ENCODE data around the gene ASB6. TPM values are rescaled to one million over a fixed set of nuclear protein-coding genes. Genes with fewer than 3 reads are reported as not detected.
"Not testable (repeated sequence)": the region's sequence is repeated elsewhere in the genome, so short reads cannot be mapped to it uniquely, and the experiment has no call there.

ASB6 gene
- total RNA-seq, 1 donor from 2014 or later, result 18.1 TPM

DNA sequence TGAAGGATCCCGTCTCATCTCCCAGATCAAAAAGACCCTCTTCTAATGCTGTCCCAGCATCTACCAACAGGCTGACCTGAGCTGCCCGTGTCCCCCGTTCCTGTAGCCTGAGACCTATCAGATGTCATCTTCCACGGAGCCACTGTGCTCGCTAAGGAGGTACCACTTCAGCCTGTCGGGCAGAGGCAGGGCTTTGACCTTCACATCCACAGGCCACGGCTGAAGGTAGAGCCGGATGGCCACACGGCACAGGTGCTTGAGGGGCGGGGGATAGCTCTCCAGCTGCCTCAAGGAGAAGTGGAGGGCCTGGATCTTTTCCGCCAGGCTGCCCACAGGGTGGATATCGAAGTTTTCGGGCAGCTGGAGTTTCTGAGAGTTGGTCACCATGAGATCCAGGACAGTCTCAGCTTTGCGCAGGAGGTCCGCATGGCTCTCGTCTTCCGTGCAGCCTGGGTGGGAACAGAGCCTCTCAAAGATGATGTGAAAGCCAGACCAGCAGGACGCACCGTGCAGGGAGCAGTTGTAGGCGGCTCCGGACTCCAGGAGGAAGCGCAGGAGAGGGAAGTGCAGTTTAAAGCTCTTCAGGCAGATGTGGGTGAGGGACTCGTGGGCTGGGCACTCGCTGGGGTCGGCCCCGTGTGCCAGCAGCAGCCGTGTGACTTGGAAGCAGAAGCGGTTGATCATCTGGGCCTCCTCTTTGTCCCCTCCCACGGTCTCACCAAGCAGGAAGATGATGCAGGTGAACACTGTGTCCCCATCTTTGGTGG is 4.1 kb downstream of the ASB6 start:
- no peaks in the 10 kb centered on the region for H3K9me3 Mint-ChIP-seq (ENCODE audit: unreplicated experiment)
- no peak for DNase-seq (ENCODE audit: extremely low spot score, unreplicated experiment)
- peak overlapping the region; percentile 4 for H3K4me3 Mint-ChIP-seq (ENCODE audit: unreplicated experiment)
- peaks cover 22% of the 10 kb centered on the region for H3K36me3 Mint-ChIP-seq (ENCODE audit: unreplicated experiment)
- H3K27ac Mint-ChIP-seq (ENCODE audit: unreplicated experiment), result no peak overlapping the region
- H3K27me3 Mint-ChIP-seq (ENCODE audit: unreplicated experiment), result no peaks in the 10 kb centered on the region
- TF ChIP-seq, protein P1, sequence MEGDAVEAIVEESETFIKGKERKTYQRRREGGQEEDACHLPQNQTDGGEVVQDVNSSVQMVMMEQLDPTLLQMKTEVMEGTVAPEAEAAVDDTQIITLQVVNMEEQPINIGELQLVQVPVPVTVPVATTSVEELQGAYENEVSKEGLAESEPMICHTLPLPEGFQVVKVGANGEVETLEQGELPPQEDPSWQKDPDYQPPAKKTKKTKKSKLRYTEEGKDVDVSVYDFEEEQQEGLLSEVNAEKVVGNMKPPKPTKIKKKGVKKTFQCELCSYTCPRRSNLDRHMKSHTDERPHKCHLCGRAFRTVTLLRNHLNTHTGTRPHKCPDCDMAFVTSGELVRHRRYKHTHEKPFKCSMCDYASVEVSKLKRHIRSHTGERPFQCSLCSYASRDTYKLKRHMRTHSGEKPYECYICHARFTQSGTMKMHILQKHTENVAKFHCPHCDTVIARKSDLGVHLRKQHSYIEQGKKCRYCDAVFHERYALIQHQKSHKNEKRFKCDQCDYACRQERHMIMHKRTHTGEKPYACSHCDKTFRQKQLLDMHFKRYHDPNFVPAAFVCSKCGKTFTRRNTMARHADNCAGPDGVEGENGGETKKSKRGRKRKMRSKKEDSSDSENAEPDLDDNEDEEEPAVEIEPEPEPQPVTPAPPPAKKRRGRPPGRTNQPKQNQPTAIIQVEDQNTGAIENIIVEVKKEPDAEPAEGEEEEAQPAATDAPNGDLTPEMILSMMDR (IDR thresholded peaks at IDR 0.05), result no peak
- H3K4me1 Mint-ChIP-seq (ENCODE audit: unreplicated experiment), result peaks cover 21% of the 10 kb centered on the region

DNA sequence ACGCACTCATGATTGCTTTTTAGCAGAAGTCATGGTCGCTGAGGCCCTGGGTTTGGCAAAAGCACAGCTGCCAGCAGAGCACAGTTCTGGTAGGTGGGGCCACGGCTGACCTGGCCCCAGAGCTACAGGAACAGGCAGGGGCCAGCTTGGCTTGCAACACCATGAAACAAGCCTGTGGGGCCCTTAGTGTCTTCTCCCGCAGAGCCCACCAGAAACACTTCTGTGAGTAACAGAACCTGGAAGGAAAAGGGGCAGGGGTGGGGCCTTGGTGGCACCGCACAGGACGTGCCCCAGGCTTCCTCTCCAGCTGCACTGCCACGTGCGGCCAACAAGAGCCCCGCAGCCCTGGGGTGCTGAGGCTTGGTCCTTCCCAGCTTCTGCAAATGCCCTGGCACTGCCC is 4.8 kb downstream of the ASB6 start:
- Mint-ChIP-seq H3K4me3 (ENCODE audit: unreplicated experiment) (no peak overlapping the region), H3K9me3 (ENCODE audit: unreplicated experiment) (no peaks in the 10 kb centered on the region), H3K27ac (ENCODE audit: unreplicated experiment) (no peak overlapping the region), H3K4me1 (ENCODE audit: unreplicated experiment) (peaks cover 24% of the 10 kb centered on the region), H3K36me3 (ENCODE audit: unreplicated experiment) (peaks cover 24% of the 10 kb centered on the region), H3K27me3 (ENCODE audit: unreplicated experiment) (no peaks in the 10 kb centered on the region)
- TF ChIP-seq, protein P1 (IDR thresholded peaks at IDR 0.05), result no peak
- no peak for DNase-seq (ENCODE audit: extremely low spot score, unreplicated experiment)

DNA sequence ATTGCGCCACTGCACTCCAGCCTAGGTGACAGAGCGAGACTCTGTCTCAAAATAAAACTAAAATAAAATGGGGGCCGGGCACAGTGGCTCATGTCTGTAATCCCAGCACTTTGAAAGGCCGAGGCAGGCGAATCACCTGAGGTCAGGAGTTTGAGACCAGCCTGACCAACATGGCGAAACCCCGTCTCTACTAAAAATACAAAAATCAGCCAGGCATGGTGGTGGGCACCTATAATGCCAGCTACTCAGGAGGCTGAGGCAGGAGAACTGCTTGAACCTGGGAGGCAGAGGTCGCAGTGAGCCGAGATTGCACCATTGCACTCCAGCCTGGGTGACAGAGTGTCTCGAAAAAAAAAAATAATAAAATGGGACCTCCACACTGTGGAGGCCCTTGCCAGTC is 5.6 kb downstream of the ASB6 start:
- Mint-ChIP-seq H3K36me3 (ENCODE audit: unreplicated experiment) (peaks cover 24% of the 10 kb centered on the region), H3K4me1 (ENCODE audit: unreplicated experiment) (peaks cover 30% of the 10 kb centered on the region)
- DNase-seq (ENCODE audit: extremely low spot score, unreplicated experiment); H3K27me3 Mint-ChIP-seq (ENCODE audit: unreplicated experiment); H3K27ac Mint-ChIP-seq (ENCODE audit: unreplicated experiment); H3K9me3 Mint-ChIP-seq (ENCODE audit: unreplicated experiment); H3K4me3 Mint-ChIP-seq (ENCODE audit: unreplicated experiment): not testable (repeated sequence)

DNA sequence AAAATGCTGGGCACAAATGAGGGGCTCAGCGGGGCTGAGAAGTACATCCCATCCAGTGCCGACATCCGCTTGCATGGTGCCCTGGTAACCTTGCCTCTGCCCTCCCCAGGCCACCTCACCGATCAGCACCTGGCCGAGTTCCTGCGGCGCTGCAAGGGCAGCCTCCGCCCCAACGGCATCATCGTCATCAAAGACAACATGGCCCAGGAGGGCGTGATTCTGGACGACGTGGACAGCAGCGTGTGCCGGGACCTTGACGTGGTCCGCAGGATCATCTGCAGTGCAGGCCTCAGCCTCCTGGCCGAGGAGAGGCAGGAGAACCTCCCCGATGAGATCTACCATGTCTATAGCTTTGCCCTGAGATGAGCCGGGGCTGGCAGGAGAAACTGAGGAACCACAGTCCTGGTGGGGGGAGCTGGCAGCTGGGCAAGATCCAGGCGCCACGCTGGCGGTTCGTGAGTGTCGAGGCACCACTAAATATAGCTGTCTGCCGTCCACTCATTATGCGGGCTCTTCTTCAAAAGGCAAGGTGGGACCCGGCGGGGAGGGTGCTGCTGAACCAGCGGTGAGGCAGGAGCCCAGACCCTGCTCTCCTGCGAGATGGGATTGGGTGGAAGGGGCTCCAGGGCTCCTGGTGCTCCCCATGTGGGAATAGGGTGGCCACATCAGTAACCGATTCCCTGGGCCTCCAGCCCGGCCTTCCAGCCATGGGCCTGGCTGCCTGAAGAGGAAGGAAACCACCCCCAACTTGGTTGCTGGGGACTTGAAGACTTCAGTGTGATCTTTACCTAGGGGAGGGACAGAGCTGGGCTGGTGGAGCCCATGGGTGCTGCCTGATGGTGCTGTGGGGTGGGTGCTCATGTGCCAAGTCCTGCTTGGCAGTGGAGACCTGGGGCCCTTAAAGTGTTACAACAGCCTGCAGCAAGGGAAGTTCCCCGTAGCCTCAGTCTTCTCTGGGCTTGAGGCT is 6.6 kb downstream of the ASB6 start:
- no peak for DNase-seq (ENCODE audit: extremely low spot score, unreplicated experiment)
- Mint-ChIP-seq H3K4me3 (ENCODE audit: unreplicated experiment) (no peak overlapping the region), H3K27ac (ENCODE audit: unreplicated experiment) (no peak overlapping the region), H3K36me3 (ENCODE audit: unreplicated experiment) (peaks cover 24% of the 10 kb centered on the region), H3K9me3 (ENCODE audit: unreplicated experiment) (no peaks in the 10 kb centered on the region), H3K4me1 (ENCODE audit: unreplicated experiment) (peaks cover 29% of the 10 kb centered on the region), H3K27me3 (ENCODE audit: unreplicated experiment) (no peaks in the 10 kb centered on the region)
- TF ChIP-seq, protein P1 (IDR thresholded peaks at IDR 0.05), result no peak

DNA sequence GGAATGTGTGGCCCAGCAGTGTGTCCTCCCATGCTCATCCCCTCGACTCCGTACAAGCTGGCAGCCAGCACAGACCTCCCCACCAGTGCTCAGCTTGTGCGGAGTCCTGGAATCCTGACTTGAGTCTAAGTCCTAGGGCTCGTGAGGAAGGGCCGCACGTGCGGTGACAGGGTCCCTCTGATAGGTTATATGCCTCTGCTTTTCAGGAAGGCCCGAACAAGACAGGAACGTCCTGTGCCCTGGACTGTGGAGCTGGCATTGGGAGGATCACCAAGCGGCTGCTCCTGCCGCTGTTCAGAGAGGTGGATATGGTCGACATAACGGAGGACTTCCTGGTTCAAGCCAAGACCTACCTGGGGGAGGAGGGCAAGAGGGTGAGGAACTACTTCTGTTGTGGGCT is 8.1 kb downstream of the ASB6 start:
- H3K36me3 Mint-ChIP-seq (ENCODE audit: unreplicated experiment), result peaks cover 27% of the 10 kb centered on the region
- no peak for DNase-seq (ENCODE audit: extremely low spot score, unreplicated experiment)
- no peak overlapping the region for H3K4me3 Mint-ChIP-seq (ENCODE audit: unreplicated experiment)
- peaks cover 35% of the 10 kb centered on the region for H3K4me1 Mint-ChIP-seq (ENCODE audit: unreplicated experiment)
- no peaks in the 10 kb centered on the region for H3K27me3 Mint-ChIP-seq (ENCODE audit: unreplicated experiment)
- H3K27ac Mint-ChIP-seq (ENCODE audit: unreplicated experiment), result no peak overlapping the region
- TF ChIP-seq, protein P1 (IDR thresholded peaks at IDR 0.05), result no peak
- H3K9me3 Mint-ChIP-seq (ENCODE audit: unreplicated experiment), result no peaks in the 10 kb centered on the region
